SW 1271 (cell line): ENCODE results near the gene ATR.
"Not testable (repeated sequence)": the region's sequence is repeated elsewhere in the genome, so short reads cannot be mapped to it uniquely, and the experiment has no call there.

Experiments used
- DNase-seq, 2 experiments: peaks; one replicate each; lab custom pipeline; 2025; lab: John Stamatoyannopoulos, UW

ATR gene

GRCh38 chr3:142447852-142448823, 130.4 kb downstream of the ATR start, which contains the start of gene XRN1:
Gene XRN1, minus strand, starts transcription at chr3:142448037. Its CDS starts 93 bp downstream, at chr3:142447944.
- DNase-seq, result peak; percentile 78 to 92

- peak in 1 of 2 experiments; percentile 57 for DNase-seq
Measured at GRCh38 chr3:142447301-142447851, 131.2 kb downstream of the ATR start.

GRCh38 chr3:142445816-142446254, 132.7 kb downstream of the ATR start:
- DNase-seq, result no peak

GRCh38 chr3:142444343-142444742, 134.2 kb downstream of the ATR start:
- DNase-seq, result no peak

- not testable (repeated sequence) for DNase-seq
Measured at GRCh38 chr3:142443060-142443459, 135.5 kb downstream of the ATR start.

GRCh38 chr3:142439499-142440220, 138.9 kb downstream of the ATR start:
- DNase-seq, result not testable (repeated sequence)

- not testable (repeated sequence) for DNase-seq
Measured at GRCh38 chr3:142438096-142438495, 140.4 kb downstream of the ATR start.

- DNase-seq, result no peak
Measured at GRCh38 chr3:142436951-142437585, 141.5 kb downstream of the ATR start.

- no peak for DNase-seq
Measured at GRCh38 chr3:142434503-142434902, 144.0 kb downstream of the ATR start.

GRCh38 chr3:142433110-142433509, 145.4 kb downstream of the ATR start:
- no peak for DNase-seq

- no peak for DNase-seq
Measured at GRCh38 chr3:142429582-142429981, 149.0 kb downstream of the ATR start.

GRCh38 chr3:142424754-142425153, 153.8 kb downstream of the ATR start:
- DNase-seq, result no peak

GRCh38 chr3:142418926-142419592, 159.5 kb downstream of the ATR start:
- DNase-seq, result no peak

GRCh38 chr3:142417302-142417701, 161.2 kb downstream of the ATR start:
- no peak for DNase-seq

- not testable (repeated sequence) for DNase-seq
Measured at GRCh38 chr3:142400537-142400936, 178.0 kb downstream of the ATR start.
